ENCODE measurements around the gene IBSP. TPM values are rescaled to one million over a fixed set of nuclear protein-coding genes. Genes with fewer than 3 reads are reported as not detected.

Gene IBSP
- total RNA-seq = not detected

- in situ Hi-C loops (cut with MboI; ENCODE audit: low pct_ligation_motif_present in 1 of 4, low pct_unique_long_range_greater_than_20kb in 1 of 4, low sequenced_read_pairs in 3 of 4) = no loop called here
- Histone ChIP-seq H3K4me3 (no peak within 1 kb of the TSS), H3K9me3 (no peaks in the 10 kb centered on the region), H3K4me1 (no peaks in the 10 kb centered on the region), H3K27ac (no peak within 1 kb of the TSS), H3K36me3 (no peaks in the 10 kb centered on the region), H3K27me3 (no peaks in the 10 kb centered on the region)
- DNase-seq = no peak
- WGBS, 2 donors (ENCODE audit: low coverage in 1 of 2) = 40 to 45% methylated on average over 4 of the region's 4 CpGs
- intact Hi-C loops (cut with DNase I; ENCODE audit: low total_unique reads) = no loop called here
- no peak for TF ChIP-seq CTCF (IDR thresholded peaks at IDR 0.05)
- TF ChIP-seq POLR2AphosphoS5 (IDR thresholded peaks at IDR 0.05) = no peak
- TF ChIP-seq EP300 (IDR thresholded peaks at IDR 0.05; ENCODE audit: low read depth) = no peak
- TF ChIP-seq POLR2A (IDR thresholded peaks at IDR 0.05) = no peak
Measured at GRCh38 chr4:87799301-87800113, at the start of gene IBSP. Gene IBSP, plus strand, starts transcription at chr4:87799554. Its CDS starts 2,808 bp downstream, at chr4:87802362.

GRCh38 chr4:87749883-87750282, 49.5 kb upstream of the IBSP start:
- no peak overlapping the region for H3K27ac ChIP-seq
- no peaks in the 10 kb centered on the region for H3K36me3 ChIP-seq
- no peak for DNase-seq
- WGBS, 2 donors (ENCODE audit: low coverage in 1 of 2) = 40 to 54% methylated on average over 1 to 2 of the region's 2 CpGs
- in situ Hi-C loops (cut with MboI; ENCODE audit: low pct_ligation_motif_present in 1 of 4, low pct_unique_long_range_greater_than_20kb in 1 of 4, low sequenced_read_pairs in 3 of 4) = no loop called here
- TF ChIP-seq POLR2AphosphoS5 (IDR thresholded peaks at IDR 0.05) = no peak
- no peak for TF ChIP-seq EP300 (IDR thresholded peaks at IDR 0.05; ENCODE audit: low read depth)
- no peak for TF ChIP-seq CTCF (IDR thresholded peaks at IDR 0.05)
- TF ChIP-seq POLR2A (IDR thresholded peaks at IDR 0.05) = no peak
- H3K4me3 ChIP-seq = no peak overlapping the region
- intact Hi-C loops (cut with DNase I; ENCODE audit: low total_unique reads) = no loop called here
- no peaks in the 10 kb centered on the region for H3K27me3 ChIP-seq
- no peaks in the 10 kb centered on the region for H3K4me1 ChIP-seq
- no peaks in the 10 kb centered on the region for H3K9me3 ChIP-seq

GRCh38 chr4:87758270-87758669, 41.1 kb upstream of the IBSP start:
- Histone ChIP-seq H3K36me3 (no peaks in the 10 kb centered on the region), H3K27ac (no peak overlapping the region), H3K27me3 (no peaks in the 10 kb centered on the region), H3K4me3 (no peak overlapping the region), H3K9me3 (no peaks in the 10 kb centered on the region), H3K4me1 (no peaks in the 10 kb centered on the region)
- TF ChIP-seq CTCF (IDR thresholded peaks at IDR 0.05) (no peak), POLR2A (IDR thresholded peaks at IDR 0.05) (no peak), POLR2AphosphoS5 (IDR thresholded peaks at IDR 0.05) (no peak), EP300 (IDR thresholded peaks at IDR 0.05; ENCODE audit: low read depth) (no peak)
- DNase-seq = no peak
- intact Hi-C loops (cut with DNase I; ENCODE audit: low total_unique reads) (no loop called here), in situ Hi-C loops (cut with MboI; ENCODE audit: low pct_ligation_motif_present in 1 of 4, low pct_unique_long_range_greater_than_20kb in 1 of 4, low sequenced_read_pairs in 3 of 4) (no loop called here)
- WGBS, 2 donors (ENCODE audit: low coverage in 1 of 2) = 40 to 63% methylated on average over 1 to 2 of the region's 2 CpGs

GRCh38 chr4:87762311-87762710, 37.0 kb upstream of the IBSP start:
- H3K4me1 ChIP-seq = no peaks in the 10 kb centered on the region
- intact Hi-C loops (cut with DNase I; ENCODE audit: low total_unique reads) = no loop called here
- 79 to 80% methylated on average over 3 of the region's 3 CpGs for WGBS, 2 donors (ENCODE audit: low coverage in 1 of 2)
- H3K36me3 ChIP-seq = no peaks in the 10 kb centered on the region
- no peak for DNase-seq
- TF ChIP-seq POLR2A (IDR thresholded peaks at IDR 0.05) (no peak), POLR2AphosphoS5 (IDR thresholded peaks at IDR 0.05) (no peak), CTCF (IDR thresholded peaks at IDR 0.05) (no peak), EP300 (IDR thresholded peaks at IDR 0.05; ENCODE audit: low read depth) (no peak)
- H3K27ac ChIP-seq = no peak overlapping the region
- in situ Hi-C loops (cut with MboI; ENCODE audit: low pct_ligation_motif_present in 1 of 4, low pct_unique_long_range_greater_than_20kb in 1 of 4, low sequenced_read_pairs in 3 of 4) = no loop called here
- no peak overlapping the region for H3K4me3 ChIP-seq
- H3K27me3 ChIP-seq = no peaks in the 10 kb centered on the region
- no peaks in the 10 kb centered on the region for H3K9me3 ChIP-seq
